HG02610 (cell line): Measurements from ENCODE around the gene RAMP2.
A peak's percentile ranks its signal among the peaks of the same experiment; 100 is the strongest.
"Not testable (repeated sequence)": the region's sequence is repeated elsewhere in the genome, so short reads cannot be mapped to it uniquely, and the experiment has no call there.

Experiments used
- ATAC-seq: cut with Tn5 transposase; IDR thresholded peaks from one replicate; pipeline ENCODE4 v1.9.1; 2021; ENCODE audit warnings: mild to moderate bottlenecking, moderate library complexity; ENCODE audit not compliant: unreplicated experiment

RAMP2 gene

GRCh38 chr17:42760652-42761581 is at the start of gene RAMP2:
RAMP2 (plus strand) TSS chr17:42761227; CDS start chr17:42761262, 35 bp downstream.
- no peak for ATAC-seq

- no peak for ATAC-seq
These were observed 39.9 kb upstream of the RAMP2 start for GRCh38 chr17:42720996-42721583.

- no peak for ATAC-seq
These were observed 37.4 kb upstream of the RAMP2 start for GRCh38 chr17:42723636-42724035.

- ATAC-seq: no peak
These were observed 35.9 kb upstream of the RAMP2 start for GRCh38 chr17:42725143-42725542.

GRCh38 chr17:42740699-42741098 is 20.3 kb upstream of the RAMP2 start:
- ATAC-seq: no peak

GRCh38 chr17:42742916-42743315 is 18.1 kb upstream of the RAMP2 start:
- ATAC-seq: not testable (repeated sequence)

GRCh38 chr17:42743595-42744282 is 17.3 kb upstream of the RAMP2 start:
- ATAC-seq: no peak

GRCh38 chr17:42744283-42744805 is 16.7 kb upstream of the RAMP2 start:
- ATAC-seq: peak; percentile 54

GRCh38 chr17:42744806-42745617 is 16.0 kb upstream of the RAMP2 start, which contains the start of gene EZH1:
EZH1 (minus strand) TSS chr17:42745040; CDS start chr17:42728941, 16,099 bp downstream.
- ATAC-seq: peak; percentile 83

GRCh38 chr17:42748202-42748907 is 12.7 kb upstream of the RAMP2 start:
- no peak for ATAC-seq

- ATAC-seq: no peak
These were observed 11.9 kb upstream of the RAMP2 start for GRCh38 chr17:42748908-42749798.

- ATAC-seq: no peak
These were observed 10.2 kb upstream of the RAMP2 start for GRCh38 chr17:42750739-42751344.

GRCh38 chr17:42751628-42752027 is 9.4 kb upstream of the RAMP2 start:
- no peak for ATAC-seq

- no peak for ATAC-seq
These were observed 6.2 kb upstream of the RAMP2 start for GRCh38 chr17:42754782-42755181.

GRCh38 chr17:42759982-42760651 is 910 bp upstream of the RAMP2 start:
- peak; percentile 64 for ATAC-seq

- ATAC-seq: no peak
These were observed 611 bp downstream of the RAMP2 start for GRCh38 chr17:42761638-42762037.

GRCh38 chr17:42766124-42766523 is 5.1 kb downstream of the RAMP2 start:
- no peak for ATAC-seq

- ATAC-seq: no peak
These were observed 6.5 kb downstream of the RAMP2 start for GRCh38 chr17:42767512-42767911.
